Common myeloid progenitor, CD34-positive (primary cell): ENCODE results near the gene CCDC88A.

Experiments used
- CTCF ChIA-PET: fragments of 350-600 bp; sonication (Branson Sonifier 250); formaldehyde crosslinking; loops from one replicate; lab custom pipeline; 2021; ENCODE audit warnings: antibody characterized with exemption; lab: Charles Lee
- POLR2A ChIA-PET: fragments of 350-600 bp; sonication (Branson Sonifier 250); formaldehyde crosslinking; loops from one replicate; lab custom pipeline; 2021; ENCODE audit warnings: antibody characterized with exemption; lab: Charles Lee
- DNase-seq, 3 donors: peaks; one replicate each; pipeline versions ENCODE4 v3.0.0 to v3.0.0-alpha.2; 2013
- H3K27ac ChIP-seq, 2 experiments: 1 replicate in 1 of 2; 2 replicates in 1 of 2; pipeline ENCODE4 v1.7.0; 2013; ENCODE audit warnings: inconsistent platforms in 2 of 2, low read length in 2 of 2, mild to moderate bottlenecking in 2 of 2, low read depth in 1 of 2, moderate library complexity in 1 of 2; ENCODE audit not compliant: severe bottlenecking in 2 of 2, insufficient read depth in 1 of 2, poor library complexity in 1 of 2
- H3K27me3 ChIP-seq, 5 experiments: replicated peaks in 2 of 5; 1 replicate in 3 of 5; 2 replicates in 2 of 5; pipeline versions ENCODE4 v1.6.1 to v1.7.0; 2013; ENCODE audit warnings: low read length in 4 of 5, mild to moderate bottlenecking in 2 of 5, moderate library complexity in 2 of 5, inconsistent platforms in 1 of 5; ENCODE audit not compliant: insufficient read depth in 5 of 5, control insufficient read depth in 4 of 5
- H3K36me3 ChIP-seq, 4 experiments: 1 replicate in 2 of 4; 2 replicates in 2 of 4; pipeline versions ENCODE4 v1.6.1 to v1.7.0; 2013; ENCODE audit warnings: low read length in 3 of 4, control low read depth in 1 of 4, mild to moderate bottlenecking in 1 of 4; ENCODE audit not compliant: control insufficient read depth in 4 of 4, insufficient read depth in 4 of 4
- H3K4me1 ChIP-seq, 4 experiments: 1 replicate in 3 of 4; 2 replicates in 1 of 4; pipeline versions ENCODE4 v1.6.1 to v1.7.1; 2013; ENCODE audit warnings: low read length in 3 of 4, mild to moderate bottlenecking in 3 of 4, control low read depth in 1 of 4, inconsistent platforms in 1 of 4, moderate library complexity in 1 of 4; ENCODE audit not compliant: control insufficient read depth in 4 of 4, insufficient read depth in 4 of 4; ENCODE audit errors: control extremely low read depth in 1 of 4
- H3K4me3 ChIP-seq, 7 experiments: 1 replicate in 4 of 7; 2 replicates in 3 of 7; pipeline versions ENCODE4 v1.5.1 to v1.7.0; 2013; ENCODE audit warnings: mild to moderate bottlenecking in 7 of 7, low read length in 6 of 7, moderate library complexity in 6 of 7, inconsistent platforms in 2 of 7, low read depth in 2 of 7, control low read depth in 1 of 7; ENCODE audit not compliant: insufficient read depth in 4 of 7, control insufficient read depth in 1 of 7; ENCODE audit errors: extremely low read depth in 1 of 7
- H3K9me3 ChIP-seq, 5 experiments: 1 replicate in 4 of 5; 2 replicates in 1 of 5; pipeline versions ENCODE4 v1.6.1 to v1.7.1; 2013; ENCODE audit warnings: low read length in 4 of 5, mild to moderate bottlenecking in 2 of 5, inconsistent platforms in 1 of 5, low read depth in 1 of 5, moderate library complexity in 1 of 5; ENCODE audit not compliant: control insufficient read depth in 4 of 5, insufficient read depth in 2 of 5; ENCODE audit errors: control extremely low read depth in 1 of 5
- WGBS: methylation state at CpG from one replicate; pipeline ENCODE4 v1.1.5; 2013; ENCODE audit not compliant: insufficient coverage; 5-methylcytosine and 5-hydroxymethylcytosine counted together

Gene CCDC88A

GRCh38 chr2:55403256-55403998 is 16.2 kb downstream of the CCDC88A start:
- no peaks in the 10 kb centered on the region for H3K27me3 ChIP-seq
- 100% methylated on average over 1 of the region's 4 CpGs for WGBS
- peaks cover 4 to 32% (median 17%) of the 10 kb centered on the region in 4 experiments for H3K36me3 ChIP-seq
- H3K27ac ChIP-seq: no peak overlapping the region
- no peak for DNase-seq
- H3K4me3 ChIP-seq: no peak overlapping the region
- POLR2A ChIA-PET: interaction anchor here (0.5 kb wide), 1 partner anchor 14 kb away, joined by 3 read pairs; no protein-coding TSS in a partner anchor
- H3K4me1 ChIP-seq: peaks cover 0 to 1% (median under 1%) of the 10 kb centered on the region in 4 experiments
- H3K9me3 ChIP-seq: no peaks in the 10 kb centered on the region
- CTCF ChIA-PET: no interaction called here

- Histone ChIP-seq H3K9me3 (no peaks in the 10 kb centered on the region), H3K27ac (no peak overlapping the region), H3K27me3 (no peaks in the 10 kb centered on the region), H3K4me1 (no peaks in the 10 kb centered on the region), H3K4me3 (no peak overlapping the region), H3K36me3 (peaks cover 4 to 25% (median 13%) of the 10 kb centered on the region in 4 experiments)
- DNase-seq: no peak
- 100% methylated on average over 1 of the region's 1 CpG for WGBS
- POLR2A ChIA-PET: interaction anchor here (1.1 kb wide), 1 partner anchor 16 kb away, joined by 3 read pairs; no protein-coding TSS in a partner anchor
- CTCF ChIA-PET: interaction anchor here (1.3 to 2.0 kb wide), 2 partner anchors 8 to 36 kb away, joined by 3 to 6 read pairs; no protein-coding TSS in a partner anchor
Observed at GRCh38 chr2:55401124-55401523, 18.5 kb downstream of the CCDC88A start.

GRCh38 chr2:55400332-55400731 is 19.3 kb downstream of the CCDC88A start:
- Histone ChIP-seq H3K4me3 (no peak overlapping the region), H3K27ac (no peak overlapping the region), H3K4me1 (no peaks in the 10 kb centered on the region), H3K9me3 (no peaks in the 10 kb centered on the region), H3K27me3 (no peaks in the 10 kb centered on the region), H3K36me3 (peaks cover 4 to 20% (median 8%) of the 10 kb centered on the region in 4 experiments)
- ChIA-PET POLR2A (no interaction called here), CTCF (interaction anchor here (2.0 kb wide), 1 partner anchor 9 kb away, joined by 6 read pairs; no protein-coding TSS in a partner anchor)
- no CpG with 5 or more reads among the region's 2 CpGs for WGBS
- DNase-seq: no peak

- Histone ChIP-seq H3K4me3 (no peak overlapping the region), H3K27ac (no peak overlapping the region), H3K27me3 (no peaks in the 10 kb centered on the region), H3K36me3 (peaks cover 3 to 15% (median 4%) of the 10 kb centered on the region in 4 experiments), H3K4me1 (no peaks in the 10 kb centered on the region), H3K9me3 (no peaks in the 10 kb centered on the region)
- POLR2A ChIA-PET: no interaction called here
- no peak for DNase-seq
- CTCF ChIA-PET: interaction anchor here (2.0 kb wide), 1 partner anchor 10 kb away, joined by 6 read pairs; no protein-coding TSS in a partner anchor
Observed at GRCh38 chr2:55399815-55400214, 19.8 kb downstream of the CCDC88A start.

- no CpG with 5 or more reads among the region's 2 CpGs for WGBS
- H3K4me1 ChIP-seq: no peaks in the 10 kb centered on the region
- ChIA-PET POLR2A (interaction anchor here (0.6 to 0.7 kb wide), 4 partner anchors 12 to 417 kb away, joined by 3 to 4 read pairs (median 4); no protein-coding TSS in a partner anchor), CTCF (interaction anchor here (1.2 kb wide), 1 partner anchor 30 kb away, joined by 3 read pairs; no protein-coding TSS in a partner anchor)
- H3K27me3 ChIP-seq: no peaks in the 10 kb centered on the region
- peaks cover 0 to 9% (median 0%) of the 10 kb centered on the region in 5 experiments for H3K9me3 ChIP-seq
- H3K4me3 ChIP-seq: no peak overlapping the region
- no peak for DNase-seq
- no peak overlapping the region for H3K27ac ChIP-seq
- H3K36me3 ChIP-seq: peaks cover under 1 to 18% (median 3%) of the 10 kb centered on the region in 4 experiments
Observed at GRCh38 chr2:55395724-55396605, 23.7 kb downstream of the CCDC88A start.

- 100% methylated on average over 1 of the region's 3 CpGs for WGBS
- ChIA-PET CTCF (interaction anchor here (1.2 kb wide), 1 partner anchor 17 kb away, joined by 3 read pairs; no protein-coding TSS in a partner anchor), POLR2A (no interaction called here)
Observed at GRCh38 chr2:55391615-55392242, 27.9 kb downstream of the CCDC88A start.

More at GRCh38 chr2:55391615-55392242, 27.9 kb downstream of the CCDC88A start:
- Histone ChIP-seq H3K9me3 (peaks cover 0 to 13% (median 0%) of the 10 kb centered on the region in 5 experiments), H3K4me1 (no peaks in the 10 kb centered on the region), H3K27me3 (no peaks in the 10 kb centered on the region), H3K4me3 (no peak overlapping the region), H3K27ac (no peak overlapping the region), H3K36me3 (peaks cover 0 to 22% (median 2%) of the 10 kb centered on the region in 4 experiments)
- peak in 1 of 3 donors; percentile 17 for DNase-seq
